Ascending aorta (tissue), 2 donors: ENCODE data around the gene CTSS. TPM values are rescaled to one million over a fixed set of nuclear protein-coding genes. Genes with fewer than 3 reads are reported as not detected.
A peak's percentile ranks its signal among the peaks of the same experiment; 100 is the strongest.
"Not testable (repeated sequence)": the region's sequence is repeated elsewhere in the genome, so short reads cannot be mapped to it uniquely, and the experiment has no call there.

ENCODE experiments used
- DNase-seq, 2 donors: peaks; one replicate each; pipeline ENCODE4 v3.0.0-alpha.2; 2019; ENCODE audit warnings: low spot score in 2 of 2
- H3K27ac ChIP-seq, 2 donors: fragments of 200-600 bp; sonication (generic); one replicate each; pipeline ENCODE4 v1.5.1; 2016 to 2017; ENCODE audit warnings: mild to moderate bottlenecking in 1 of 2
- H3K27me3 ChIP-seq: fragments of 200-600 bp; sonication (generic); one replicate; pipeline ENCODE4 v1.5.1; 2017
- H3K36me3 ChIP-seq, 2 donors: fragments of 200-600 bp; sonication (generic); one replicate each; pipeline ENCODE4 v1.5.1; 2016
- H3K4me1 ChIP-seq, 2 donors: fragments of 200-600 bp; sonication (generic); one replicate each; pipeline ENCODE4 v1.5.1; 2016 to 2017; ENCODE audit warnings: mild to moderate bottlenecking in 1 of 2
- H3K4me3 ChIP-seq, 2 donors: fragments of 200-600 bp; sonication (generic); one replicate each; pipeline ENCODE4 v1.5.1; 2016 to 2017; ENCODE audit warnings: mild to moderate bottlenecking in 1 of 2
- H3K9me3 ChIP-seq, 2 donors: fragments of 200-600 bp; sonication (generic); one replicate each; pipeline ENCODE4 v1.5.1; 2016
- intact Hi-C: fragments of 100-400 bp; cut with DNase I; formaldehyde crosslinking; loops from one replicate; pipeline ENCODE4 v1.15.1; 2023
- total RNA-seq: library from RNA; depleted of rRNA; stranded (reverse); fragments of >200 nt; gene quantifications from one replicate; pipeline ENCODE4 v1.1.0, GENCODE V29; 2016
- TF ChIP-seq, protein P1 (sequence below), 3 experiments: fragments of 200-600 bp in 2 of 3; fragments of 450-650 bp in 1 of 3; sonication (generic) in 2 of 3; IDR thresholded peaks; one replicate each; pipeline ENCODE4 v1.5.1; 2016 to 2019; ENCODE audit warnings: antibody characterized with exemption in 3 of 3, mild to moderate bottlenecking in 1 of 3, moderate library complexity in 1 of 3

The CTSS gene
- total RNA-seq, 1 donor from 2014 or later = 32.1 TPM

DNA sequence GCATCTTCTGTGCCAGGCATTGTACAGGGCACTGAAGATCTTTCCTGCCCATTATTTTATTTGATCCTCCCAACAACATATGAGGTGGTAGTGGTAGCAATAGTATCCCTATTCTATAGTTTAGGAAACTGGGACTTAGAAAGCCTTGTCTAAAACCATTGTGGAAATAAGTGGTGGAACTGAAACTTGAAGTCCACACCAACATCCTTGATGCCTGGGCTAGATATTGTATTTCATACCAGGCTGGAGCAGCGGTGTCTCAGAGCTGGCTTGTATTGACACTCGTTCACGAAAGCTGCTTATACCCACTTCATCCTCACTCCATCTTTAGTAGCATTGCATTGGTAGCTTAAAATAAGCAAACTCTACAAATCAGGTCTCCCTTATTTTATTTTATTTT lies 9.7 kb upstream of the CTSS start:
- DNase-seq = no peak
- intact Hi-C loops = no loop called here
- Histone ChIP-seq H3K4me3 (no peak overlapping the region), H3K4me1 (no peaks in the 10 kb centered on the region), H3K9me3 (no peaks in the 10 kb centered on the region), H3K36me3 (no peaks in the 10 kb centered on the region), H3K27me3 (no peaks in the 10 kb centered on the region), H3K27ac (no peak overlapping the region)
- TF ChIP-seq, protein P1, sequence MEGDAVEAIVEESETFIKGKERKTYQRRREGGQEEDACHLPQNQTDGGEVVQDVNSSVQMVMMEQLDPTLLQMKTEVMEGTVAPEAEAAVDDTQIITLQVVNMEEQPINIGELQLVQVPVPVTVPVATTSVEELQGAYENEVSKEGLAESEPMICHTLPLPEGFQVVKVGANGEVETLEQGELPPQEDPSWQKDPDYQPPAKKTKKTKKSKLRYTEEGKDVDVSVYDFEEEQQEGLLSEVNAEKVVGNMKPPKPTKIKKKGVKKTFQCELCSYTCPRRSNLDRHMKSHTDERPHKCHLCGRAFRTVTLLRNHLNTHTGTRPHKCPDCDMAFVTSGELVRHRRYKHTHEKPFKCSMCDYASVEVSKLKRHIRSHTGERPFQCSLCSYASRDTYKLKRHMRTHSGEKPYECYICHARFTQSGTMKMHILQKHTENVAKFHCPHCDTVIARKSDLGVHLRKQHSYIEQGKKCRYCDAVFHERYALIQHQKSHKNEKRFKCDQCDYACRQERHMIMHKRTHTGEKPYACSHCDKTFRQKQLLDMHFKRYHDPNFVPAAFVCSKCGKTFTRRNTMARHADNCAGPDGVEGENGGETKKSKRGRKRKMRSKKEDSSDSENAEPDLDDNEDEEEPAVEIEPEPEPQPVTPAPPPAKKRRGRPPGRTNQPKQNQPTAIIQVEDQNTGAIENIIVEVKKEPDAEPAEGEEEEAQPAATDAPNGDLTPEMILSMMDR (IDR thresholded peaks at IDR 0.05) = no peak

DNA sequence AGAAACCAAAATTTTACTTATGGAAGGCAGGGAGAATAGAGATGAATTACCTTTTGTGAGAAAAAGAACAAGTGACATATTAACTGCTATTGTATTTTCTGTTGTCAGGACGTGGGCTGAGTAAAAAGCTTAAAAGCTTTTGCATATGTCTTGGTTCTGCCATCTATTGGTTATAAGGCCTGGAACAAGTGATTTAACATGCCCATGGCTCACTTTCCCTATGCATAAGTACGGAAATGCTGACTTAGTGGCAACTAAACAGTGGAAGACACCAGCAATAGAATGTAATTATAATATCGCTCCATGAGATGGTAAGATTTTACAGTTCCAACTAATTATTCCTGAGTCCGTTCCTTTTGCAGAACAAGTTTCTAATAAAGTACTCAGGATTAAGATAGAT lies 6.7 kb upstream of the CTSS start:
- intact Hi-C loops = no loop called here
- TF ChIP-seq, protein P1 (IDR thresholded peaks at IDR 0.05) = no peak
- no peaks in the 10 kb centered on the region for H3K4me1 ChIP-seq

DNA sequence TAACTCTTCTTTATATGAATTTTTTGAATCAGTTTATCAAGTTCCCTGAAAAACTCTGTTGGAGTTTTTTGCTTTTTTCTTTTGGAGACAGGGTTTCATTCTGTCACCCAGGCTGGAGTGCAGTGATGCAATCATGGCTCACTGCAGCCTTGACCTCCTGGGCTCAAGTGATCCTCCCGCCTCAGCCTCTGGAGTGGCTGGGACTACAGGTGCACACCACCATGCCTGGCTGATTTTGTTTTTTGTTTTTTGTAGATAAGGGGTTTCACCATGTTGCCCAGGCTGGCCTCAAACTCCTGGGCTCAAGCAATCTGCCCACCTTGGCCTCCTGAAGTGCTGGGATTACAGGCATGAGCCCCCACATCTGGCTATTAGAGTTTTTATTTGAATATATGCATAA lies 2.1 kb upstream of the CTSS start:
- H3K9me3 ChIP-seq, intact Hi-C loops, H3K36me3 ChIP-seq, H3K27ac ChIP-seq, H3K27me3 ChIP-seq, H3K4me3 ChIP-seq, DNase-seq, H3K4me1 ChIP-seq: not testable (repeated sequence)

More for the DNA sequence above, 6.7 kb upstream of the CTSS start:
- Histone ChIP-seq H3K36me3 (no peaks in the 10 kb centered on the region), H3K4me3 (no peak overlapping the region), H3K27me3 (no peaks in the 10 kb centered on the region), H3K27ac (no peak overlapping the region), H3K9me3 (no peaks in the 10 kb centered on the region)
- no peak for DNase-seq

DNA sequence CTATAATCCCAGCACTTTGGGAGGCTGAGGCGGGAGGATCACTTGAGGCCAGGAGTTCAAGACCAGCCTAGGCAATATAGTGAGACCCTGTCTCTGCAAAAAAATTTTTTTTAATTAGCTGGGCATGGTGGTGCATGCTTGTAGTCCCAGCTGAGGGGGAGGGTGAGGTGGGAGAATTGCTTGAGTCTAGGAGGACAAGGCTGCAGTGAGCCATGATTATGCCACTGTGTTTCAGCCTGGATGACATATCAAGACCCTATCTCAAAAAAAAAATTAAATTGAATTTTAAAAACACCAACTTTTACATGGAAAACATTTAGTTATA lies 361 bp upstream of the CTSS start:
- intact Hi-C loops, H3K27me3 ChIP-seq: not testable (repeated sequence)
- peak overlapping the region; percentile 36 to 51 for H3K4me3 ChIP-seq

DNA sequence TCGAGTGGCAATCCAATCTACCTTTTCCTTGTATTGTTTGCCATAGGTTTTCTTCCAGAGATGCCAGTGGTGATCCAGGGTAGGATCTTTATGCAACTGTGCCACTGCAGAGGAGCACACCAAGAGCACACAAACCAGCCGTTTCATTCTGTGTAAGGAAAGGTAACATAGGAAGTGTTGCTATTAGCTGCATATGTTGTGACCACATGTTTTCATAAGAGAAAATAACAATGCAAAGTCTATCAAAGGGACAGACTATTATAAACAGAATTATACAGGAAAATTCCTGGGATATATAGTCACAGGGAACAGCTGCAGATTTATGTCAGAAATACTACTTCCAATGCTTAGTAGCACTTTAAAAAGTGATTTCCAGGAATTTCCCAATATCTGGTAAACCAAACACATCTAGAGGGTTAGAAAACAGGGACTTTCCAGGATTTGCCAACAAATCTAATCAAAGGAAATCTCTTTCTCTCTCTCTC lies 919 bp downstream of the CTSS start:
- peak overlapping the region in 1 of 2 donors; percentile 8 for H3K27ac ChIP-seq
- TF ChIP-seq, protein P1 (IDR thresholded peaks at IDR 0.05) = no peak
- no peaks in the 10 kb centered on the region for H3K27me3 ChIP-seq
- no peak for DNase-seq
- no peaks in the 10 kb centered on the region for H3K36me3 ChIP-seq
- no peaks in the 10 kb centered on the region for H3K9me3 ChIP-seq
- intact Hi-C loops = no loop called here
- H3K4me3 ChIP-seq = peak overlapping the region in 1 of 2 donors; percentile 51
- H3K4me1 ChIP-seq = no peaks in the 10 kb centered on the region

More for the DNA sequence above, 361 bp upstream of the CTSS start:
- not testable (repeated sequence) for DNase-seq, H3K27ac ChIP-seq, H3K36me3 ChIP-seq, H3K4me1 ChIP-seq, H3K9me3 ChIP-seq

DNA sequence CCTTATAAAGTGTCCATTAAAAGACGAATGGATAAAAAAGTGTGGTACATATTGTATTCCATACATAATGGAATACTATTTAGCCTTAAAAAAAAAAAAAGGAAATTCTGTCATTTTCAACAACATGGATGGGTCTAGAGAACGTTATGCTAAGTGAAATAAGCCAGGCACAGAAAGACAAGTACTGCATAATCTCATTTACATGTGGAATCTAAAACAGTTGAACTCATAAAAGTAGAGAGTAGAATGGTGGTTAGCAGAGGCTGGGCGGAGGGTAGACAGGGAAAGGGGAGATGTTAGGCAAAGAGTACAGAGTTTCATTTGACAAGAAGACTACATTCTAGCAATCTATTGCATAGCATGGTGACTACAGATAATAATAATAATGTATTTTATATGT lies 2.6 kb downstream of the CTSS start:
- H3K27ac ChIP-seq = no peak overlapping the region
- intact Hi-C loops = no loop called here
- H3K27me3 ChIP-seq = no peaks in the 10 kb centered on the region
- H3K36me3 ChIP-seq = no peaks in the 10 kb centered on the region
- TF ChIP-seq, protein P1 (IDR thresholded peaks at IDR 0.05) = no peak
- DNase-seq = no peak
- no peaks in the 10 kb centered on the region for H3K4me1 ChIP-seq
- H3K9me3 ChIP-seq = no peaks in the 10 kb centered on the region
- no peak overlapping the region for H3K4me3 ChIP-seq

DNA sequence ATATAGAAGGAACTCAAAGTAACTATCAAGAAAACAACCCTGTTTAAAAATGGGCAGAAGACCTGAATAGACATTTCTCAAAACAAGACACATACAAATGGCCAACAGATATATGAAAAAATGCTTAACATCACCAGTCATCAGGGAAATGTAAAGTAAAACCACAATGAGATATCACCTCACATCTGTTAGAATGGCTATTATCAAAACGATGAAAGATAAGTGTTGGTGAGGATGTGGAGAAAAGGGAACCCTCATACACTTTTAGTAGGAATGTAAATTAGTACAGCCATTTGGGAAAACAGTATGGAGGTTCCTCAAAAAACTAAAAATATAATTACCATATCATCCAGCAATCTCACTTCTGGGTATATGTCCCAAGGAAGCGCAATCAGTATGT lies 3.0 kb downstream of the CTSS start:
- no peaks in the 10 kb centered on the region for H3K4me1 ChIP-seq
- intact Hi-C loops = no loop called here
- TF ChIP-seq, protein P1 (IDR thresholded peaks at IDR 0.05) = no peak
- no peak for DNase-seq
- H3K9me3 ChIP-seq = no peaks in the 10 kb centered on the region
- H3K27me3 ChIP-seq = no peaks in the 10 kb centered on the region
- no peak overlapping the region for H3K27ac ChIP-seq
- no peak overlapping the region for H3K4me3 ChIP-seq
- no peaks in the 10 kb centered on the region for H3K36me3 ChIP-seq
